ENCODE data around the gene BFSP1.

BFSP1 gene

DNA sequence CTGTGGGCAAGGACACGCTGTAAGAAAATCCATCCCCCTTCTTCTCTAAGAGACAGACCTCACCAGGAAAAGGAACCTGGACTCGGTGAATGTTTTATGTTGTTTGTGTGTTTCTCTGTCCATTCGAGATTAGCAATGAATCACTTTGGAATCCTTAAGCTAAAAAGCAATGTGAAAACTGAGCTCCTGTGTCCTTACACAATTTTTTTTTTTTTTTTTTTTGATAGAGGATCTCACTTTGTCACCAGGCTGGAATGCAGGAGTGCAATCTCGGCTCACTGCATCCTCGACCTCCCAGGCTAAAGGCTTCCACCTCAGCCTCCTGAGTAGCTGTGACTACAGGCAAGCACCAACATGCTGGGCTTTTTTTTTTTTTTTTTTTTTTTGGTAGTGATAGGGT, 32.1 kb downstream of the BFSP1 start:
- DNase-seq (ENCODE audit: low read depth in 1 of 2, low spot score in 1 of 2), result no peak

DNA sequence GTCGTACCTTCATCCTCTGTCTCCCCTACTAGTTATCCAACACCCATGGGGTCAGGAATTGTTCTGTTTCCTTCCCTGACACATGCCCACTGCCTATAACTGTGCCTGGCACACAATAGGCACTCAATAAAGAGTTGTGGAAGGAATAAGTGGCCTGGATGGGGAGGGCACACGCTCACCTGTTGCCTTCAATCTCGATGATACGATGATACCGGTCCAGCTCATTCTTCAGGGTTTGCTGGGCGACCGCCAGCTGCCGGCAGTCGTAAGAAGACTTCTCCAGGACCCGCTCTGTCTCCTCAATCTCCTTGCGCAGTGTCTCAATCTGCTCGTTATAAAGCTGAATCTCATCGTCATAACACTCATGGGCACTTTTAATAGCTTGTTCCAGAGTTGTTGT, 32.5 kb downstream of the BFSP1 start:
- no peak for DNase-seq (ENCODE audit: low read depth in 1 of 2, low spot score in 1 of 2)

DNA sequence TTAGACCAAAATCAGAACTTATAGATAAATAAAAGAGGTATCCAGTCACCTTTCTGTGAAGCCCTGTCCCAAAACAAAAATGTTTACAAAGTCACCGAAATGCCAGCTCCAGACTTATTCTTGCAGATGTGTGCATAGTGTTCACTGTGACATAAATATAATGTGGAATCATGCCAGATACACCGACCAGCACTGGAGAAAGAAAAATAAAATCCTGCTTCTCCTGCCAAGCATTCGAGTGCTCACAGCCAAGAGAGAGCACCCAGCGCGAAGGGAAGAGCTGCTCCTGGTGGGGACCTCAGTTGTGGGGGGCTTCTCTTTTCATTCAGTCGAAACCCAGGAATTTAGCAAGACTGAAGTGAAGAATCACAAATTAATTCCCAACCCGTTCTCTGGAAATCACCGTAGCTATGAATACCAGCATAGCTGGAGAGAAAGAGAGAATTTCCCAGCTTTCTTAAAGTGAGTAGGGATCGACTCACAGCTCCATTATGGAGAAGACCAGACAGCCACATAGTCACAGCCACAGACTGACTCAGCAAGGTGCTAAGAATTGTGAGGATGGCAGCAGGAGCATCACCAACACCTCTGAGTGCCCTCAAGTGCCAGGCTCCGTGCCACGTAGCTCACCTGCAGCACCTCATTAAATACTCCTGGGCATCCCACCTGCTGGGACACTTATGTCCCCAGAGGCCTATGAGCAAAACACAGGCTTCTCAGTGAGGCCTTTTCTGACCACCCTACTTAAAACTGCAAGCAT, 33.2 kb downstream of the BFSP1 start:
- DNase-seq (ENCODE audit: low read depth in 1 of 2, low spot score in 1 of 2), result no peak

DNA sequence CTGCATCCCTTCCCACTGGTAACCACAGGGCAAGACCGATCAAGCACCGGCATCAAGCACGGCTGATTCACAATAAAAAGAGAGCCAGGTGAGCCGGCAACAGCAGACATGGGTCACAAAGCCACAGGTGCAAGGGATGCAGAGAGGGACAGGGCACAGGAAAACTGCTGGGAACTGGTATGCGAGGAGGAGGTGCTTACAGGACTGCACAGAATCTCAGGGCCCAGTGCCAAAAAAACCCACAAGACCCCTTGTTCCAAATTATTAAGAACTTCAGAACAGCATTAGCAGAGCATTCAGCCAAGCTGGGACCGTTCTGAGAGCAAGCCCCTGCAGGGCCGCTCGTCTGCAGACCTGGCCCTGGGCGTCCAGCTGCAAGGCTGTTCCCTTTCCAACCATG, 35.4 kb downstream of the BFSP1 start:
- no peak for DNase-seq (ENCODE audit: low read depth in 1 of 2, low spot score in 1 of 2)

DNA sequence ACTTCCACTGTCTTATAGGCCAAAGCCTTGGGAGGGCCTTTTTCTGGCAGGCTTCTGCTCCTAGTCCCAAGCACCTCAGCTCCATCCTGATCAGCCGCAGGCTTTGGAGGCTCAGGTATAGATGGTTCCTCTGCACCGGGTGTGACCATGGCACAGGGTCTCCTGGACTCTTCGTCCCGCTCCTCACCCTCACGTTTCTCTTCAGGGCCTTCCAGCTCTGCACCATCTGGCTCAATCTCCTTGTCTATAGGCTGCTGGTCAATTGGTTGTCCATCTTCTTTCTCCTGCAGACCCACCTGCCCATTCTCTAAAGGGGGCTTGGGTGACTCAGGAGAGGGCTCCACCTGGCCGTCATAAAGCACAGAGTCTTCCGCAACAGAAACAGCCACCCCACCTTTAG, 37.0 kb downstream of the BFSP1 start:
- no peak for DNase-seq (ENCODE audit: low read depth in 1 of 2, low spot score in 1 of 2)

DNA sequence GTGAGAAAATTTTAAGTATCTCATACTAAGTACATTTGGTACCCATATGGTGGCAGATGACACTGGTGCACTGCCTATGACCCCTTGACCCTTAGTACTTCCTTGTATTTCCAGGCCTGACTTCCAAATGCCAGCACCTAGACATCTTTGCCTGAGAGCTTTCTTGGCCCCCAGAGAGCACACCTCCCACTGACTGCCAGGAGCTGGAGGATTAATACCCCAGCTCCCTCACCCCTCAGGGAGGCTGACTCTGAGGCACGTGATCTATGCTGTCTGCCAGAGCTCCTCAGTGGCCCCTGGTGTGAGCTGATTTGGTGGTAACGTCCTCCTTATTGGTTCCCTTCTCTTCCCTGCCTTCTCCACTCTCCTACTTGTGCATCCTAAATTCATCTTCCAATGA, 38.0 kb downstream of the BFSP1 start:
- DNase-seq (ENCODE audit: low read depth in 1 of 2, low spot score in 1 of 2), result no peak

DNA sequence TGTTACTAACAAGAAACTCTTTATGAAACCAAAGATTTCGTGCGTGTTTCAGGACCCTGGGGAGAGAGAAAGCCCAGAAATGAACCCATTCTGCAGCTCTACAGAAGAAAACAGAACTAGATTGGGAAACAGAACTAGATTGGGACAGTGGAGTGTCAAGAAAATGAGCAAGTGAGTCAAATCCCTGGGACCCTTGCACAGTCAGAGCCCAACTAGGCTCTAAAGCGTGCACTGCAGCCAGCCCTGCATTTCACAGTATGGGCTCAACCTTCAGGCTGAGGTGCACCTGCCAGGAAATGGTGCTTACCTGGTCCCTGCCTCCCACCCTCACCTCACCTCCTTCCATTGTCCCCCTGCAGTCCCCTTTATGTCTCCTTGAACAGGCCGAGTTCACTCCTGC, 39.7 kb downstream of the BFSP1 start:
- no peak for DNase-seq (ENCODE audit: low read depth in 1 of 2, low spot score in 1 of 2)

DNA sequence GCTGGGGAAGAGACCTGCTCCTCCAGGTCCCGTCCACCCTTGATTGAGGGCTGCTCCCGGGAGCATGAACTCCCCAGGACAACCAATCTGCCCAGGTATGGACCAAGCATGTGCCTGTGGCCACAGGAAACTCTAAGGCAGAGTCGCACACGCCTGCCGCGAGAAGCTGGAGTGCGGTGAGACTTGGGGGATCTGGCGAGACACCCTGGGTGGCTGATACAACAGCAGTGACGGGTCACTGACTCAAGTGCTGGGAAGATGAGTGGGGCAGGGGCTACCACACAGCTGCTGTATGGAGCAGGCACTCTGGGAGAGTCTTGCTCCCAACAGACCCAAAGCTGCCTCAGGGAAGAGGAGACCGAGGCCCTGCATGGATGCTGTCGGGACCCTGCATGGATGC, 40.1 kb downstream of the BFSP1 start:
- no peak for DNase-seq (ENCODE audit: low read depth in 1 of 2, low spot score in 1 of 2)

DNA sequence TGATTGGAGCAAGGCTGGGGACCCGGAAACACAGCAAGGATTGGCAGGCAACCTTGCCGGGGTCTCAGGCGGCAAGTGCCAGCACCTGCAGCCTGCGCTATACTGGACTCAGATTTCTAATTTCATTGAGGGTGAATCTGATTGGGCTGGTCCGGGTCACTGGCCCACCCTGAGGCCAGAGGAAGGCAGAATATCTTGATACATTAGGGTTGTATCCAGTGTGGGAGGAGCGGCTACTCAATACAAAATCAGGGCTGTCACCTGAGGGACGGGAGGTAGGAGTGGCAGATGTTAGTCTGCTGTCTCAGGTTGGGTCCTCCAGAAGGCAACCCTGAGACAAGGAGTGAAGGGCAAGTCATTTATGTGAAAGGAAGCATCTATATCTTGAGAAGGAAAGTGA, 40.7 kb downstream of the BFSP1 start:
- no peak for DNase-seq (ENCODE audit: low read depth in 1 of 2, low spot score in 1 of 2)

DNA sequence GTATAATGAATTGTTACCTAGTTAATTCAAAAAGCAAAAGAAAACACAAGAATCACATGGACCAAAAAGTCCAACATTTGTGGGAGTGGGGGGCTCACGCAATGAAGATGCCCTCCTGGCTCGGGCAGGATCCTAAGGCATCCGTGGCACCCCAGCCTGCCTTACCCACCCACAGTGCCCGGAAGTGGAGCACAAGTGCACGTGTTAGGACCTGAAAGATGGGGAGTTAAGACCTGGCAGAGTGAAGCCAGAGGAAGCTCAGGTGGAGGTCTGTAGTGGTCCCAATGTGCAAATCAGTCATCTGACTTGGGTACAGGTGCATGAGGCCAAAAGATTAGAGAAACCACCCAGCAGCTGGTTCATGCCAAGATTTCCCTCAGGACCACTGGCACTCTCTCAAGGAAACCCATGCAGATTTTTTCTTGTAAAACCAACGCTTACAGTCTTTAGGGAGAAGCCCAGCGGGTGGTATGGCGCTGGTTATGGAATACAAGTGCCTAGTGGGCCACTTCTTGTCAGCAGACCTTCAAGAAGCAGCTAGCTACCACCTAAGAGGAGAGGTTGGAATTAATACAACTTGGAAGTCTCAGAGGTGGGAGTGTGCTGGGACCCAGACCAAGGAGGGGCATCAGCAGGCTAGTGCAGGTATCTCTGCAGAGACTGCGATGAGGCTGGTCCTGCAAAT, 42.1 kb downstream of the BFSP1 start:
- DNase-seq (ENCODE audit: low read depth in 1 of 2, low spot score in 1 of 2), result no peak

DNA sequence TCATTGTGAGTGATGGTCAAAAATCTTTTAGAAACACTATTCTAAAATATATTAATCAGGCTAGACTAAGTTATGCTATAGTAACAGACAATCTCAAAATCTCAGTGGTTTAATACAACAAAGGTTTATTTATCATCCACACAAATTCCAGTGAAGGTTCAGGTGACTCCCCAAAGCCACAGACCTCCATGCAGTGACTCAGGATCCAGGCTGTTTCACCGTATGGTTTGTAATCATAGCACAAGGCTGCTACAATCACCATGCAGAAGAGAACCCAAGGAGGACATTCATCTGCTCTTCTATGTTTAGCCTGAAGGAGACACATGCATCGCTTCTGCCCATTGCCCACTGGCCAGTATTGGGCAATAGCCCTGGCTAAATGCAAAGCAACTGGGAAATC, 46.2 kb downstream of the BFSP1 start:
- no peak for DNase-seq (ENCODE audit: low read depth in 1 of 2, low spot score in 1 of 2)

DNA sequence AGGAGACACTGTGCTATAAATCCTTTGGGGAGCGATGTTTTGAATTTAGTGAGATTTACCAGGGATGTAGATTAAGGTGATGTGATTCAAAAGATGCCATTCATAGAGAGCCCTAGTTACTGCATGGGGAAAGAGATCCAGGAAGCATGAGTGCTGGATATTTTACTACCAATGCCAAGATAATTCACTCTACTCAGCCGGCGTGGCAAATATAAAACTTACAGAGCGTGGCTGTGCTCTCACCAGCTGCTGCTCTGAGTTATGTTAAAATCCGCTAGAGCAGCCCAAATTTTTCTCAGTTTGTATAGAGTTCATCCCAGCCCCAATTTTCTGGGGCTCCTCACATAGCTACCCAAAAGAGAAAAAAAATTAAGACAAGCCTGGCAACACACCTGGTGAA, 48.6 kb downstream of the BFSP1 start:
- DNase-seq (ENCODE audit: low read depth in 1 of 2, low spot score in 1 of 2), result no peak

DNA sequence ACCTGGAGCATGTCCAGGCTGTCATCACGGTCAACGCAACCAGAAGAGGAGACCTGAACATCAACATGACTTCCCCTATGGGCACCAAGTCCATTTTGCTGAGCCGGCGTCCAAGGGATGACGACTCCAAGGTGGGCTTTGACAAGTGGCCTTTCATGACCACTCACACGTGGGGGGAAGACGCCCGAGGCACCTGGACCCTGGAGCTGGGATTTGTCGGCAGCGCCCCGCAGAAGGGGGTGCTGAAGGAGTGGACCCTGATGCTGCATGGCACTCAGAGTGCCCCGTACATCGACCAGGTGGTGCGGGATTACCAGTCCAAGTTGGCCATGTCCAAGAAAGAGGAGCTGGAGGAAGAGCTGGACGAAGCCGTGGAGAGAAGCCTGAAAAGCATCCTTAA, 49.5 kb downstream of the BFSP1 start:
- no peak for DNase-seq (ENCODE audit: low read depth in 1 of 2, low spot score in 1 of 2)

DNA sequence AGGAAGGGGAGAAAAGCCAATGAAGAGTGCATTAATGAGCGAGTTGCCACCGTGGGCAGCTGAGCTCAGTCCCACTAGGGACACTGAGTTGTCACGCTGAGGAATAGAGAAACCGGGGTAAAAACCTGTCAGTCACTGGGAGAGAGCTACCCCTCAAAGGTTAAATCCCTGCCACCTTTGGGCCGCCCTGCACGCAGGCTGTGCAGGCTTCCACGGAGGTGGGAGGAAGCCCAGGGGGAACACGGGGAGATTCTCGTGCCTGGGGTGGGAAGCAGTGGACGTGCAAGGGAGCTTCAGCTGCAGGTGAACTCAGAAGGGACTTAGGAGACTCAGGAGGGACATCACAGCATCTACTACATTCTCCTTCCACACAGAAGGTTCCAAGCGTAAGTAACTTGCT, 50.5 kb downstream of the BFSP1 start:
- DNase-seq (ENCODE audit: low read depth in 1 of 2, low spot score in 1 of 2), result no peak

DNA sequence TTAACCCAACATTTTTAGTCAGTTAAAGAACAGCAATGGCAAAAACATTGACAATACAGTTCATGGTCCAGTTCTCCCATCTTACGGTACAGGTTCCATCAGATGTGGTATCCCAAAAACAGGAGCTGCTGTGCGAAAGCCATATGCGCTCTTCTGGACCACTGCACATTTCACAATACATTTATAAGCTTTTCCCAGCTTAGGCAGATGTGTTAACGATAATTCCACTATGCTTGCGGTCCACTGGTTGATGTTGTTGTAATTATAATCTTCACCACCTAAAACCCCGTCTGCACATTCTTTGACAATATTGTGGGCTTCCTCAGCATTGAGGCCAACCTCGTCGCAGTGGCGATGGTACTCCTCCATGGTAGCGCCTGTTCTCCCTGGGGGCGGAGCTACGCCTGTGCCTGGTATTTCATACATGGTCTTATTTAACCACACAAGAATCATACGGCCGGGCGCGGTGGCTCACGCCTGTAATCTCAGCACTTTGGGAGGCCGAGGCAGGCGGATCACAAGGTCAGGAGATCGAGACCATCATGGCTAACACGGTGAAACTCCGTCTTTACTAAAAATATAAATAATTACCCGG, 52.0 kb downstream of the BFSP1 start:
- no peak for DNase-seq (ENCODE audit: low read depth in 1 of 2, low spot score in 1 of 2)

DNA sequence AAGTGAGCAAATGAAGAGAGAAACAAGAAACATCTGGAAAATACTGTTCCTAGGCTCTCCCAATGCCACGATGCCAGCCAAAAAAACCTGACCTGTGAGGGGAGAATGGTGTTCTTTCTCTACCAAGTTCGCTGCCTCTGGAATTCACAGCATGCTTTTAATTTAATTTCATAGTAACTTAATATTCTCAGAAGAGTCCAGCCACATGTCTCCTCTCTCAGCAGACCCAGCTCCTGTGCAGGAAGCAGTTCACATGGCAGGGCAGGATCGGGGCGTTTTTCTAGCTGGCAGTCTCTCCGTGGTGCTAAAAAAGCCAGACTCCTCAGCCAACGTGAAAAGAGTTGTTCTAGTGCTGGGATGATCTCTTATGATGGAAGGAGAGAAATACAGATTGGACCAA, 57.5 kb downstream of the BFSP1 start:
- DNase-seq (ENCODE audit: low read depth in 1 of 2, low spot score in 1 of 2), result no peak

DNA sequence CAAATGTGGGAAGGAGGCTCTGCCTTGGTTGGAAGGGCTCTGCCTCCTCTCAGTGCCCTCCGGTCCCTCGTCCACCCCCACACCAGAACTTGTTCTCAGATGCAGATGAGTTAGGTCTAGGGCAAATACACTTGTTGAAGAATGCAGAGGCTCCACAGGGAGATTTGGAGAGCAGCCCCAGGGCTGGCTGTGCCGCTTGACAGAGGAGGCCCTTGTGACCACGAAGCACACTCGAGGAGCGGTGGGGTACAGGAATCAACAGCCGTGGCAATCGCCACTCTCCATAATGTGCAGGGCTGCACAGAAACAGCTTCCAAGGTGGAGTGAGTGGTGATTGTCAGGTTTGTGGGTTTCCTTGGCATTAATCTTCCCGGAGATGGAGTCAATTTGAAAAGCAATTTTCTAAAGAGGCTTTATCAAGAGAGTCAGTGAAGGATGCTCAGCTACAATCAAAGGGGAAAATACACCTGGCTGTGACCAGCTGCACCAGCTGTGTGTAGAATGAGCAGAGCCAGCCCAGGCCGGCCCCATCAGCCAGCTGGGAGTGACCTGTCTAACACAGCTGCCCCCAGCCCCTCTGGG, 59.5 kb downstream of the BFSP1 start:
- DNase-seq (ENCODE audit: low read depth in 1 of 2, low spot score in 1 of 2), result no peak

DNA sequence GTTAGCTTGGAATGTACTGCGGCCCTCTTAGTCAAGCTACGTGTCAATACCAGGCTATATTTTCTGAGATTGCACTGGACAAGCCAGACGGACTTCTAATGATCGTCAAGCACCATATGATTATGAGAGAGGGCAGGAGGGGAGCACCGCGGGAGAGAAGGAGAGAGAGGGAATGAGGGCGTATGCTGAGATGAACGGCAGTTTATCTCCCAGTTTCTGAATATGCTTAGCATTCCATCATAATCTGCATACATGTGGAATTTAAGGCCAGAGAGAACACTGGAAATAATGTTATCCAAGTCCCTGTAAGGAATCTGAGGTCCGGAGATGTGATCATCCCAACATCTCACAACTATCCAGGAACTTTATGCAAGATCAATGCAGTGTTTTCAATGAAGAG, 60.2 kb downstream of the BFSP1 start:
- DNase-seq (ENCODE audit: low read depth in 1 of 2, low spot score in 1 of 2), result no peak

DNA sequence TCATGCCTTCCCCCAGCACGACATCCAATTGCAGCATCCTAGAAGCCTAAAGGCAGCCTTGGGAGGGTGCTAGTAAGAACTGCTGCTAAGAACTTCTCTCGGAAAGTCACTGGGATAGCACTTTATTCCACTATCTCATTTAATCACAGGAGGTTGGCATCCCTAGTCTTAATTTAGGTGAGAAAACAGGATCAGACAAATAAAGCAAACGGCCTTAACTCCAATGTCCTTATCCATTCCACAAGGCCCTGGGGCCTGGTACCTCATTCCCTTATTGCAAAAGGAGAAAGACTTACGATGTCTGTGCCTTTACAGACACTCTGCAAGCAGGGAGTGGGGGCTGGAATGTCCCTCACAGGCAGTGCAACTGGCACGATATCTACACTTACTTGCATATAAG, 60.7 kb downstream of the BFSP1 start:
- DNase-seq (ENCODE audit: low read depth in 1 of 2, low spot score in 1 of 2), result no peak

DNA sequence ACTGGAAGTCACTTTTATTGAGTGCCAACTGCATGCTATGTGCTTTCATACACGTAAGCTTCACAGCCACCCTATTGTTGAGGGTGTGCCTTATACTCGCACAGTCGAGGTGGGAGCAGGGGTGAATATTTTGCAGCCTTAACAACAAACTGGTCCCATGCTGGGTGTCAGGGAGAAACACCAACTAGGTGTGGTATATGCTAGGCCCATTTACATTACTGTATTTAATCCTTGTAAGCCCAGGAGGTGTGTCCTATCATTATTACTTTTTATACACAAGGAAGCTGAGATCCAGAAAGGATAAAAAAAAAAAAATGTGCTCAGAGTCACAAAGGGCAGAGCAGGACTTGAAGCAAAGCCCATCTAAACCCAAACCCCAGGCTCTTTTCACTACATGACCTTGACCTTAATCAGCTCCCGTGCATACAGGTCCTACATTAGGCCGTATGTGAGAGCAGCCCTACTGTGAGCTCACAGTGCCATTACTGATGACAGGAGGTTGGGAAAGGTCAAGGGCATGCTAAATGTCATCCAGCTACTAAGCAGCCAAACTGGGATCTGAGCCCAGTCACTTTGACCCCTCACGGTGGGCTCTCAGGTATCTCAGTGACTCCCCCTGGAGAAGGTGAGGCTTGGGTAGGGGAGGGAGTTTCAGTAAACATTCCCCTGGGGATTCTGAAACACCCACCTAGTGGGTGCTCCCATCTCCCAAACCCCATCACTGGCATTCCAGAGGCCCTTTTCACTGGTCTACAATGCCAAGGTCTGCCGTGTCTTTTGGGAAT, 61.7 kb downstream of the BFSP1 start:
- DNase-seq (ENCODE audit: low read depth in 1 of 2, low spot score in 1 of 2), result no peak

DNA sequence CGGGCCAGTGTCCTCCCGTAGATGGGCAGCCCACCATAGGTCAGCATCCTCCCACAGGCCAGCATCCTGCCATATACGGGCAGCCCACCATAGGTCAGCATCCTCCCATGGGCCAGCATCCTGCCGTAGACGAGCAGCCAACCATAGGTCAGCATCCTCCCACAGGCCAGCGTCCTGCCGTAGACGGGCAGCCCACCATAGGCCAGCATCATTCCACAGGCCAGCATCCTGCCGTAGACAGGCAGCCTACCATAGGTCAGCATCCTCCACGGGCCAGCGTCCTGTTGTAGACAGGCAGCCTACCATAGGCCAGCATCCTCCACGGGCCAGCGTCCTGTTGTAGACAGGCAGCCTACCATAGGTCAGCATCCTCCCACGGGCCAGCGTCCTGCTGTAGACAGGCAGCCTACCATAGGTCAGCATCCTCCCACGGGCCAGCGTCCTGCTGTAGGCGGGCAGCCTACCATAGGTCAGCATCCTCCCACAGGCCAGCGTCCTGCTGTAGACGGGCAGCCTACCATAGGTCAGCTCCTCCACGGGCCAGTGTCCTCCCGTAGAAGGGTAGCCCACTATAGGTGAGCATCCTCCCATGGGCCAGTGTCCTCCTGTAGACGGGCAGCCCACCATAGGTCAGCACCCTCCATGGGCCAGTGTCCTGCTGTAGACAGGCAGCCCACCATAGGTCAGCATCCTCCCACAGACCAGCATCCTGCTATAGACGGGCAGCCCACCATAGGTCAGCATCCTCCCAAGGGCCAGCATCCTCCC, 62.9 kb downstream of the BFSP1 start:
- DNase-seq (ENCODE audit: low read depth in 1 of 2, low spot score in 1 of 2), result no peak

Data from stimulated activated CD4-positive, alpha-beta T cell treated with anti-CD3 and anti-CD28 coated beads, Interleukin-15, amount 100 ng/mL, for 1 hour (primary cell).